Lower leg skin (tissue), 3 donors: ENCODE measurements around the gene THAP4.
"Not testable (repeated sequence)": the region's sequence is repeated elsewhere in the genome, so short reads cannot be mapped to it uniquely, and the experiment has no call there.

Source experiments
- POLR2A ChIP-seq, 2 donors: fragments of 450-650 bp; IDR thresholded peaks; one replicate each; pipeline ENCODE4 v1.6.1; 2016 to 2017; ENCODE audit warnings: antibody characterized with exemption in 2 of 2, mild to moderate bottlenecking in 1 of 2, moderate library complexity in 1 of 2
- TF ChIP-seq, protein P1 (sequence below), 3 donors: fragments of 450-650 bp; IDR thresholded peaks; one replicate each; pipeline ENCODE4 v1.5.1; 2016; ENCODE audit warnings: antibody characterized with exemption in 3 of 3, mild to moderate bottlenecking in 3 of 3, moderate library complexity in 2 of 3

DNA sequence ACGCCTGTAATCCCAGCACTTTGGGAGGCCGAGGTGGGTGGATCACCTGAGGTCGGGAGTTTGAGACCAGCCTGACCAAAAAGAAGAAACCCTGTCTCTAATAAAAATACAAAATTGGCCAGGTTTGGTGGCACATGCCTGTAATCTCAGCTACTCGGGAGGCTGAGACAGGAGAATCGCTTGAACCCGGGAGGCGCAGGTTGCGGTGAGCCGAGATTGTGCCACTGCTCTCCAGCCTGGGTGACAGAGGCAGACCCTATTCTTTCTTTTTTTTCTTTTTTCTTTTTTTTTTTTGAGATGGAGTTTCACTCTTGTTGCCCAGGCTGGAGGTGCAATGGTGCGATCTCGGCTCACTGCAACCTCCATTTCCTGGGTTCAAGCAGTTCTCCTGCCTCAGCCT, 70.9 kb downstream of the THAP4 start:
- TF ChIP-seq, protein P1, sequence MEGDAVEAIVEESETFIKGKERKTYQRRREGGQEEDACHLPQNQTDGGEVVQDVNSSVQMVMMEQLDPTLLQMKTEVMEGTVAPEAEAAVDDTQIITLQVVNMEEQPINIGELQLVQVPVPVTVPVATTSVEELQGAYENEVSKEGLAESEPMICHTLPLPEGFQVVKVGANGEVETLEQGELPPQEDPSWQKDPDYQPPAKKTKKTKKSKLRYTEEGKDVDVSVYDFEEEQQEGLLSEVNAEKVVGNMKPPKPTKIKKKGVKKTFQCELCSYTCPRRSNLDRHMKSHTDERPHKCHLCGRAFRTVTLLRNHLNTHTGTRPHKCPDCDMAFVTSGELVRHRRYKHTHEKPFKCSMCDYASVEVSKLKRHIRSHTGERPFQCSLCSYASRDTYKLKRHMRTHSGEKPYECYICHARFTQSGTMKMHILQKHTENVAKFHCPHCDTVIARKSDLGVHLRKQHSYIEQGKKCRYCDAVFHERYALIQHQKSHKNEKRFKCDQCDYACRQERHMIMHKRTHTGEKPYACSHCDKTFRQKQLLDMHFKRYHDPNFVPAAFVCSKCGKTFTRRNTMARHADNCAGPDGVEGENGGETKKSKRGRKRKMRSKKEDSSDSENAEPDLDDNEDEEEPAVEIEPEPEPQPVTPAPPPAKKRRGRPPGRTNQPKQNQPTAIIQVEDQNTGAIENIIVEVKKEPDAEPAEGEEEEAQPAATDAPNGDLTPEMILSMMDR (IDR thresholded peaks at IDR 0.05): not testable (repeated sequence)
- TF ChIP-seq POLR2A (IDR thresholded peaks at IDR 0.05): not testable (repeated sequence)
